DMS53 (cell line): ENCODE data around the gene BTBD9.

Experiments
- DNase-seq: peaks from one replicate; lab custom pipeline; 2025; lab: John Stamatoyannopoulos, UW

Gene BTBD9

DNA sequence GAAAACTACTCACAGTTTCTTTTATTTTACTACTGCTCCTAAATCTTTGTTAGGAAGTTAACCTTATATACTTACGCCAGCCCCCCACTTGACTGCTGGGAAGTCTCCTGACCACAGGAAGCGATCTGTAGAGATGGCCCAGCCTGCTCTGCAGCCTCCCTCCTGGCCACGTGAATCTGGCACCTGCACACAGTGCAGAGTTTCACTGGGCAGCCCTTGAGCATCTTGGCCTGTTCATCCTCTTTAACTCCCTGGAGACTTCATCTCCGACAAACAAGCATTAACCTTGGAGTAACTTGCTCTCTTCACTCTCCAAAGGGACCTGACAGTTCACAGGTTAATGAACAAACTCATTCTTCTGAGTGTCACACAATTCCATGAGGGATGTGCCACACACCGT, 294.1 kb downstream of the BTBD9 start:
- no peak for DNase-seq

DNA sequence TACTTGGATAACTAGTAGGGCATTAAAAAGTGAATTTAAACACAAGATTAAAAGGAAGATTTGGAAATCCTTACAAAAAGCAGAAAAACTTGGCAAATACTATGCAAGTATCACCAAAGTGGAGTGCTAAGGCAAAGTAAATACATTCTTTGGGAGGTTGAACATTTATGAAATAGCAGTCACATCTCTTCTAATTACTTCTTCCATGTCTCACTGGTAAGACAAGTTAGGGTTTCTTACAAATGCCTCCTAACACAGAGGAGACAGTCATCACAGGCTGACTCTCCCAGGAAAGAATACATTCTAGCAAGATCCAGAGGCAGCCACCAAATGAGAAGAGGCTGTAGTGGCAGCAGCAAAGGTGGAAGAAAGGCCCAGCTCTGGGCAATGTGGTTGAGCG, 298.2 kb downstream of the BTBD9 start:
- DNase-seq: no peak

DNA sequence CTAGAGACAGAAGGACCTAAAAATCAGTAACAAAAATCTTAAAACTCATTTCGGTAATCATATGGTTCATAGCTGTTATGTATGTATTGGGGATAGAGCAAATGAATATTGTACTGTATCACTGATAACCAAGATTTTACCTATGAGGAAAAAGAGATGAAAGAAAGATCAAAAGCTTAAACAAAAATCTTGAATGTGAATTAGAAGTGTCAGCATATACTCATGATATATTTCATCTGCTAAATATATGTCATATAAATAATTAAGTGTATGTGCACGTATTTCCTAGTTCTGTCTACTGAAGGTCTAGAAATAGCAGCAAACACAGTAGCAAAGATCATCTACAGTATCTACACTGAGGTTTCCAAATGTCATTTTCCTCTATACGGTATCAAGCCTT, 299.8 kb downstream of the BTBD9 start:
- DNase-seq: no peak

DNA sequence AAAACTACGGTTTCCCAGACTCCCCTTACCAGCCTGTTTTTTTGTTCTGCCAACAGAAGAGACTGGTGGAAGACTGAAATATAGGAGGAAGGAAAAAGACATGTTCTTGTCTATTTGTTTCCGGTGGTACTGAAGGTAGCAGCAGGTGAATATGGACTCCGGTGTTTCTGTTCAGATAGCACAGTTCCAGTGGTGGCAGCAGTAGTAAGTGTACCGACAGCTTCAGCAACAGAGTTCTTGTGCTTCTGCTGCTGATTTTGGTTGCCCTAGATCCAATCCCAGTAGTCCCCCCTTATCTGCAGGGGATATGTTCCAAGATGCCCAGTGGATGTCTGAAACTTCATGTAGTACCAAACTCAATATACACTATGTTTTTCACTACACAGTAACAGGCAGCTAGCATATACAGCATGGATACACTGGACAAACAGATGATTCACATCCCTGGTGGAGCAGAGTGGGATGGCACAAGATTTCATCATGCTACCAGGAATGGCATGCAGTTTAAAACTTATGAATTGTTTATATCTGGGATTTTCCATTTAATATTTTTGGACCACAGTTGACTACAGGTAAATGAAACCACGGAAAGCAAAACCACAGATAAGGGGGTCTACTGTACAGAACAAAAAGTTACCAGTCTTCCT, 301.8 kb downstream of the BTBD9 start:
- peak; percentile 43 for DNase-seq

DNA sequence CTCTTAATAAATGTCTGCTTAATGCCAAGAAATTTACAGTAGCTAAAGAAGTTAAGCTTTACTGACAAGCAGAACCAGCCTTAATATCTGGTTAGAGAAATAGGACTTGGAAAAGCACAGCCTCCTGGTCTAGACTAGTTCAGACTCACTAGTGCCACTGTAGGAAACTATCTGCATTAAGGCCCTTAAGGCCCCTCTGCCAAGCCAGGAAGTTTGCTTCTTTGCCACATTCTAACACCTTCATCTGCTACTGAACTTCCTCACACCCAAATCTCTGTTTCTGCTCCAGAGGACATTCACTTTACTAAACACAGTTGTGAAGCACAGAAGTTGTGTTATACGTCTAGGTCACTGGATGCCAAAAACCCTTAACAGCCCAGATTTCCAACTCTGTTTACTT, 302.8 kb downstream of the BTBD9 start:
- no peak for DNase-seq

DNA sequence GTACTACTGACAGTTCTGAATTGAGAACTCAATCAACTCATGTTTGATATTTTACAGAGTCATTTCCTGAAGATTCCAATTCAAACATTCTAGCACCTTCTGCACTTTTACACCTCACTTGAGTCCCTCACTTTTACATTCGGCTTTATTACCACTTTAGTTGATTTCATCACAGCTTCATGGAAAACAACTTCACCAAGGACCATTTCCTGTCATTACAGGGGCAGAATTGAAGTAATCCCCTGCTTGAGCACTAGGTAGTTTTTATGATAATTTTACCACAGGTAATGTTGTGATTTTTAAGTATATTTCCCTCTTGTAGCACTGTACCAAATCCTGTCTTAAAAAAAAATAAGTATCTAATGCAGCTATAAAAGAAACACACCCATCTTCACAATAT, 312.9 kb downstream of the BTBD9 start:
- no peak for DNase-seq

DNA sequence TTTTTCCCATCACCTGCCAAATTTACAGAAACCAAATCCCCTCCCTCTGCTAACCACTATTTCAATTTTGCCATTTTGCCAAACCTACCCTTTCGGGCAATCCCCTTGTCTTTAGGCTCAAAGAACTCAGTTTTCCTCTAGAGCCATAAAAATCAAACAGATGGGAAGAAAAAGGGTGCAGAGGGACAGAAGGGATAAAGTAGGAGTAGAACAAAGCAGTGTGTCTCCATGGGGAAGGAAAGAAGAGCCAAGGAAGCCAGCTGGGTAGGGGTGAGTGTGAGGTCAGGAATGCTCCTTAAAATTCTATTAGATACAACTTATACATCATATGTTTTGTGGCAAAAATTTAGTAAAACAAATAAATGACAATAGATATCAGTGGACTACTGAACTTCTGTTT, 316.5 kb downstream of the BTBD9 start:
- no peak for DNase-seq

DNA sequence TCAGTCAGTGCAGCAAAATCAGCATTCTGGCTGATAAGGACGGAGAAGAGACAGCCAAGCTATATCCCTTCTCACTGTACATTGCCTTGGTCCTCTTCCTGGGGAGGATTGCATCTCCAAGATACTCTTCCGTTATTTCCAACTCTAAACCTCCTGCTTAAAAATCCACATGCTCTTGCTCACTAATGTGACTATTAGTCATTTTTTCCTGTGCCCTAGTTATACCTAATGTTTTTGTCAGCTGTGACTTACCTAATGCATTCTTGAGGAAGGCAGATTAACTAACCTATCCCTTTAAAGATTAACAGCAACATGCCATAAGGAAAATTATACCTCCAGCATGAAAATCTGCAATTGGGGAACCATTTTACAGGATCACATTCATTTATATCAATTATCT, 317.6 kb downstream of the BTBD9 start:
- no peak for DNase-seq

DNA sequence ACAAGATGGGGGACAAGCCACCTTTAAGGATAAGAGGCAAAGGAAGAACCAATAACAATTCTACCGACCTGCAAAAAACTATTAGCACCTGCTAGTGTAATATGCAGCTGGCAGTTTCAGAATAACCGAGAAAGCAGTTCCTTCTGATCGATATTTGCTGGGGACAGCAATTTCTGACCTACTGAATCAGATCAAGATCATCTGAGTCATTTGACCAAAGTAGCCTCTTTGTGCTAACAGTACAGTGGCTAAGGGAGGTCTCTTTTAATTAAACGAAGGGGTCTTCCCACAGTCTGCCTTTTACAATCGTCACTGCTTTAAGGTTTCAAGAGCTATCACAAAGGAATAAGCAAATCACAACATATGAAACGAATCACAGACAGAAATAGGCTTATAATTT, 318.9 kb downstream of the BTBD9 start:
- DNase-seq: no peak

DNA sequence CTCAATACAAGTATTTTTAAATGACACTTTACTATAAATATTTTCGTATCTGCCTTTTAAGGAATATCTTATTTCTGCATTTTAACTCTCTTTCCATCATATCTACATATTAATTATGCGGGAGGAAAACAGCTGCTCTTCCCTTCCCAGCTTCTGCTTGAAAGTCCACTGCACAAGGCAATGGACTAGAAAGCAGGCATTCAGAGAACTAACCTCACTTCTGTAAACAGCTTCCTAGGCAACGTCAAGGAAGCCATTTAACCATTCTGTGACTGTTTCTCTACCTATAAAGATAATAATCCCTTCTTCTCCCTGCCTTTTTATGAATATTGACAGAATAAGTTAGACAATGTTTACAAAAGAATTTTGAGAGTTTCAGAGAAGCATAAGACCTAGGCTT, 319.4 kb downstream of the BTBD9 start:
- DNase-seq: no peak

DNA sequence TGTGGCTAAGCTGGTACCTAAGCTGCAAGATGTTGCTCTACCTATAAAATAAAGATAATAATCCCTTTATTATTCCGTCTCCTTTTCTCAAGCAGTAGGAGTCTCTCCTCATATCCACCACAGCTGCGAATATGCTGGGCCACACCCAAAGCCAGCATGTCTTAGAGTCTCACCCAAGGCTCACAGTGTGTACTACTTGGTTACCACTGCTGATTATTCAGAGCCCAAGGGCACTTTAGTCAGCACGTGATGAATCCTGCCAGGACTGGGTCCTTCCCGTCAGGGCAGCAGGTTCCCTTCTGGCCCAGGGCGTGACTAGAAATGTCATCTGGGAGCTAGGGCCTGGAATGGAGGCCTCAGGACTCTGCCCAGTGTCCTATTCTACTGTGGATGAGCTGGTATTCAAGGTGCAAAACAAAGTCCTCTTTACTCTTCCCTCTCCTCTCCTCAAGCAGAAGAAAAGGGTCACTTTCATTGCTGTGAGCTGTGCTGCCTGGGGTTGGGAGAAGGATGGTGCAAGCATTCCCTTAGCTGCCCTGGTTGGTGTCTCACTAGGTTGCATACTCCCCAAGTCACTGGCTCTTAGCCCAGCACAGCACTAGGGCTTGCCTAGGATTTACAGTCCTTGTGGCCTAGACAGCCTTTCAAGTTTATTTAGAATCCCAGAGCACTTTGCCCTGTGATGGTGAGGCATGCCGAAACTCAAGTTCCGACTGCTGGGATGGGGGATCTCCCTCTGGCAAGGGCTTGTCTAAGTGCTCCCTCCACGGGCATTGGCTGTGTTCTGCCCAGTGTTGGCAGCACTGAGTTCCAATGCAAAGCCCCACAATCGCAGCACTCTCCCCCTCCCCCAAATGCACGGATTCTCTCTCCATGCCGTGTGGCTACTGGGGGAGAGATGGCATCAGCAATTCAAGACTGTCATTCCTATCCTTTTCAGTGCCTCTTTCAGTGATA, 320.2 kb downstream of the BTBD9 start:
- DNase-seq: no peak

DNA sequence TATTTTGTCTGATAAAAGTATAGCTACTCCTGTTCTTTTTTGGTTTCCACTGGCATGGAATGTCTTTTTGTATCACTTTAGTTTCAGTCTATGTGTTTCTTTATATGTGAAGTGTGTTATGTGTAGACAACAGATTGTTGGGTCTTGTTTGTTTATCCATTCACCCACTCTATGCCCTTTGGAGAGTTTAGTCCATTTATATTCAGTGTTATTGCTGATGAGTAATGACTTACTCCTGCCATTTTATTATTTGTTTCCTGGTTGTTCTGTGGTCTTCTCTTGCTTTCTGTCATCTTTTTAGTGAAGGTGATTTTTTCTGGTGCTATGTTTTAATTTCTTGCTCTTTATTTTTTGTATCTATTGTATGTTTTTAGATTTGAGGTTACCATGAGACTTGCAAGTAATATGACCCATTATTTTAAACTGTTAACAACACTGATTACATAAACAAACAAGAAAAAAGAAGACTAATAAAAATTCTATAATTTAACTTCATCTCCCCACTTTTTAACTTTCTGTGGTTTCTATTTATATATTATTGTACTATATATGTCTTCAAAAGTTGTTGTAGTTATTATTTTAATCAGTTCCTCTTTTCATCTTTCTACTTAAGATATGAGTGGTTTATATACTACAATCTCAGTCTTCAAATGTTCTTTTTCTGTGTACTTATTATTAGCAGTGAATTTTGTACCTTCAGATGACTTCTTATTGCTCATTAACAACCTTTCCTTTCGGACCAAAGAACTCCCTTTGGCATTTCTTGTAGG, 323.4 kb downstream of the BTBD9 start:
- peak; percentile 45 for DNase-seq

DNA sequence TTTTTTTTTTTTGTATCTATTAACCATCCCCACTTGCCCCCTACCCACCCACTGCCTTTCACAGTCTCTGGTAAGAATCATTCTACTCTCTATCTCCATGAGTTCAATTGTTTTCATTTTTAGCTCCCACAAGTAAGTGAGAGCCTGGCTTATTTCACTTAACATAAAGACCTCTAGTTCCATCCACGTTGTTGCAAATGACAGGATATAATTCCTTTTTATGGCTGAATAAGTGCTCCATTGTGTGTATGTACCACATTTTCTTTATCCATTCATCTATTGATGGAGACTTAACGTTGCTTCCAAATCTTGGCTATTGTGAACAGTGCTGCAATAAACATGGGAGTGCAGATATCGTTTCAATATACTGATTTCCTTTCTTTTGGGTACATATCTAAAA, 328.5 kb downstream of the BTBD9 start:
- no peak for DNase-seq

DNA sequence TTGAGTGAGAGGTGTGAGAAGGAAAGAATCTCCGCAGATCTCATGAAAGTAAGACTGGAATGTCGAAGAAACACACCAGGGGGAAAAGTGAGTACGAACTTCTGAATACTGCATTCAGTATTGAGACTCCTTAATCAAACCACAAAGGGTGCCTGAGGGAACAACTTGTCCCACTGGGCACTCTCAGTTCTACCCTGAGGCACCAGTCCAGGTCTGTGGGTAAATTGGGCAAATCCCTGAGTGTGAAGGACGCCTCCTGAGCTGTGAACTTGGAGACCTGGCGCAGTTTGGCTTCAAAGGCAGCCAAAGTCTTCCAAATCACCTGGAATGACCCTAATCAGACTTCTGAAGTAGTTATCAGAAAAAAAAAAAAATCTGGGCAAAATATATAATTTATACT, 329.7 kb downstream of the BTBD9 start:
- no peak for DNase-seq

DNA sequence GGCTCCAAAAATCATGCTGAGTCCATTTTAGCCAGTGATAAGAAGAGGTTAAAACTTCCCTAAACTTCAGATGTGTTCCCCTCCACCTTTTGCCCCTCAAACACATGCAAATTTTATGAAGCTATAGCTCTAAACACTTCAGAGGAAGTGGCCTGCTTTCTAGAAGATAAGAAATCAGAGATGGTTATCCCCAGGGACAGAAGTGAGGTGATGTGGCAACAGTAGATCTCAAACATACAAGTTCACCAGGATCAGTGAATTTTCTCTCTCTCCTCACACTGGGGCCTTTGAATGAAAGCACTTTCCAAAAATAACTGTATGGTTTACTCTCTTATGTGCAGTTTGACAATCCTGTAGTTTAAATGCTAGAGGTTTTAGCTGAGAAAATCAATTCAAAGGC, 332.0 kb downstream of the BTBD9 start:
- DNase-seq: no peak

DNA sequence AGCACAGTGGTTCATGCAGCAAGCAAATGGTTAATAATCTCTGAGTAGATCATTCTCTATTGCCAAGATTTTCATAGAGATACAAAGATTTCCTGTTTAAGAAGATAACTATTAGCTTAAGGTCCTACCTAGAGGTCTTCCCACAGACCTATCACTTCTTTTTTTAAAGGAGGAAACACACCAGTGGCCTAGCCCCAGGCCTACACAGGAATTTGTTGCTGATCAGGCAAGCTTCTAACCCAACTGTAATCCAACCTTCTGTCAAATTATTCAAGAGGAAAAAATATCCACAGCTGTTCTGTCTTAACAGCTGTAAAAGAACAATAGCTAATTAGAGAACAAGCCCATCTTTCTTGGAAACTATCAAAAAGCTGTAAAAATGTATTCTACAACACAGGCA, 332.8 kb downstream of the BTBD9 start:
- no peak for DNase-seq

DNA sequence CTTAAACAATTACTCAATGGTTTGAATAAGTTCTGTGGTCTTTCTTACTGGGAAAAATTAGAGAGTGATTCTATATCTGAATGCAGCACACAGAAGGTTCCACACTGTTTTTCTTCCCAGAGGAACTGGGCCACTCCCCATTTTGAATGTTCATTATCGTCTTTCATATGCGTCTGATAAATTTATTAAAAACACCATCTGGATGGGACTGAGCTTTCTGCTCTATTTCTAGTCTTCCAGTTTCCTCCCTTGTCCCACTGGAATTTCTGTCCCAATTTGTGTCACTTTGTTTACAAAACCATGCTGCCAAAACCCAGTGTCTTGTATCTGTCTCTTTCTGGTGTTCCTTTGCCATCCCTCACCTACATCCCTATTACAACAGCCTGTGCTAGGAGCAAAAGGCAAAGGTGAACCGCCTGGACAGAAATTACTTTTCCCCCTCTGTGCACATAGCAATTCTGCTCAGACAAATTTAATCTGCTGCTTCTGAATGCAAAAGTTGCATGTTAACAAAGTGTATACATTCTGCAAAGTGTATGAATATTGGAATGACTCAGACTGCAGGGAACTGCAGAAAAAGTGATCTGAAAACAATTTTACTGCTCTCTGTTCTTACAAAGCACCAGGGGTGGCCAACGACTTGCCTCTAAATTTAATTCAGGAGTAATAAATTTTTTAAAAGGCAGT, 333.6 kb downstream of the BTBD9 start:
- no peak for DNase-seq

DNA sequence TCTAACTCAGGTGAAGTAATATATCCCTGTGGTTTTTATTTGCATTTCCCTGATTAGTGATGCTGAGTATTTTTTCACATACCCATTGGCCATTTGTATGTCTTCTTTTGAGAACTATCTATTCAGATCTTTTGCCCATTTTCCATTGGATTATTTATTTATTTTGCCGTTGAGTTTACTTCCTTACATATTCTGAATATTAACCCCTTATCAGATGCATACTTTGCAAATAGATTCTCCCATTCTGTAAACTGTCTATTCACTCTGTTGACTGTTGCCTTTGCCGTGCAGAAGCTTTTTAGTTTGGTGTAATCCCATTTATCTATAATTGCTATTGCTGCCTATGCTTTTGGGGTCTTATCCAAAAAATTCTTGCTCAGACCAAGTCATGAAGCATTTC, 336.9 kb downstream of the BTBD9 start:
- no peak for DNase-seq

DNA sequence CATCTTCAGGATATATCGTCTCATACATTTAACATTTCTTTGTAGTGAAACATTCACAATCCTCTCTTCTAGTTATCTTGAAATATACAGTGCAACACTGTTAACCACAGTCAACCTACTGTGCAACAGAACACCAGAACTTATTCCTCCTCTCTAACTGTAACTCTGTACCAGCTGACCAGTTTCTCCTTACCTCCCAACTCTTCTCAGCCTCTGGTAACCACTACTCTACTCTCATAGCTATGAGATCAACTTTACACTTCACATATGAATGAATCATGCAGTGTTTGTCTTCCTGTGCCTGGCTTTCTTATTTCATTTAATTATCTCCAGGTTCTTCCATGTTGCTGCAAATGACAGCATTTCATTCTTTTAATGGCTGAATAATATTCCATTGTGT, 337.6 kb downstream of the BTBD9 start:
- DNase-seq: no peak

DNA sequence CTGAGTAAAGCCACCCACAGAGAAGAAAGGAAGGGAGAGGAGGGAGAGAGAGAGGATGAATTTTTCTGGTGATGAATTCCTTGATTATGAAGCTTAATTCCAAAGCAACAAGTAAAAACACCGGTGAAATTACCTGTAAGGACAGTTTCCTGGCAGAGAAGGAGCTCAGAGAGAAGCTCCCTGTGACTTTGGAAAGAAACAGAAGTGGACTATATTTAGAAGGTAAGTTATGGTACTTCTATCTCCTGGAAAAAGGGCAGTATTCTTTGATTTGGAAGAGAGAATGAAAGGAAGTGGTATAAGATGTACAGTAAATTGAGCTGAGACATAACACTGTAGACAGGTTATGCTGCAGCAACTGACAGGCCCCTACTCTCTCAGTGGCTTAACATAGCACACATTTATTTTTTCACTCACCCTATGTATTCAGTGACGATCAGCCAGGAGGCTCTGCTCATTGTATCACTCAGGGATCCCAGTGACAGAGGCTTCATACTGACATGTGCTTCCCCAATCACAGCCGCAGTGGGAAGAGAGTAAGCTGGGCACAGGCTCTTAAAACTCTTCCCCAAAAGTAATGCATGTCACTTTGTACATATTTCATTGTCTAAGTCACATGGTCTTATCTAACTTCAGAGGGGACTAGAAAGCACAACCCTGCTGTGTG, 349.5 kb downstream of the BTBD9 start:
- no peak for DNase-seq

DNA sequence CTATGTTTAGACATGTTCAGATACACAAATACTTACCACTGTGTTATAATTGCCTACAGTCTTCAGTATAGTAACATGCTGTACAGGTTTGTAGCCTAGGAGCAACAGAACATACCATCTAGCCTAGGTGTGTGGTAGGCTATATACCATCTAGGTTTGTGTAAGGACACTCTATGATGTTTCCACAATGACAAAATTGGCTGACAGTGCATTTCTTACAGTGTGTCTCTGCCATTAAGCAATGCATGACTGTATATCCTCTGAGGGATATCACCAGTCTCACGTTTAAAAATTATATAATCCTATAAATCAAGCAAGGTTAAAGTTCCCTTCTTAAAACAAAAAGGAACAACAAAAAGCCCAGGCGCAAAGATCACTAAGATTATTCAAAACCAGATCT, 352.2 kb downstream of the BTBD9 start:
- no peak for DNase-seq
